K562 (cell line): ENCODE measurements around the gene TMEFF2.

Experiments
- CHCHD3 ChIP-seq: fragments of 250-450 bp; sonication (Bioruptor Pico); IDR thresholded peaks from 2 replicates; pipeline ENCODE4 v2.1.2; 2022; ENCODE audit warnings: mild to moderate bottlenecking
- CTCF ChIP-seq, 3 experiments: IDR thresholded peaks in 2 of 3; conservative IDR thresholded peaks in 1 of 3; 2 replicates each; pipeline ENCODE4 v1.5.1; 2011 to 2012; ENCODE audit warnings: low read length in 3 of 3, mild to moderate bottlenecking in 3 of 3, control low read depth in 2 of 3, improper control_type of control experiment in 1 of 3, inconsistent platforms in 1 of 3, low read depth in 1 of 3, mixed read lengths in 1 of 3, moderate library complexity in 1 of 3; ENCODE audit not compliant: insufficient read depth in 2 of 3
- EZH2 ChIP-seq: IDR thresholded peaks from 2 replicates; pipeline ENCODE4 v1.6.1; 2012; ENCODE audit warnings: low read depth, mild to moderate bottlenecking, inconsistent platforms, low read length, borderline replicate concordance
- LCOR ChIP-seq: sonication (generic); formaldehyde crosslinking; IDR thresholded peaks from 2 replicates; pipeline ENCODE4 v1.8.0; 2022; ENCODE audit warnings: mild to moderate bottlenecking, missing genetic modification reagents
- LEF1 ChIP-seq: fragments of 450-650 bp; IDR thresholded peaks from 2 replicates; pipeline ENCODE4 v1.6.1; 2016; ENCODE audit warnings: mild to moderate bottlenecking
- POLR2A ChIP-seq: fragments of 450-650 bp; conservative IDR thresholded peaks from 2 replicates; pipeline ENCODE4 v1.6.1; 2016

- no peak for TF ChIP-seq LEF1
- no peak for TF ChIP-seq CTCF (IDR thresholded peaks at IDR 0.05 in 2 of 3, conservative IDR thresholded peaks at IDR 0.05 in 1 of 3; ENCODE audit: insufficient read depth in 2 of 3, low read depth in 1 of 3, low read length in 3 of 3)
- no peak for TF ChIP-seq LCOR
- no peak for TF ChIP-seq EZH2
- TF ChIP-seq CHCHD3 (CRISPR knock-in tag) = no peak
- no peak for TF ChIP-seq POLR2A
Measured at GRCh38 chr2:192197357-192197756, 2.6 kb upstream of the TMEFF2 start.
